ENCODE measurements around the gene ZNF606.
"Not testable (repeated sequence)": the region's sequence is repeated elsewhere in the genome, so short reads cannot be mapped to it uniquely, and the experiment has no call there.

Gene ZNF606

DNA sequence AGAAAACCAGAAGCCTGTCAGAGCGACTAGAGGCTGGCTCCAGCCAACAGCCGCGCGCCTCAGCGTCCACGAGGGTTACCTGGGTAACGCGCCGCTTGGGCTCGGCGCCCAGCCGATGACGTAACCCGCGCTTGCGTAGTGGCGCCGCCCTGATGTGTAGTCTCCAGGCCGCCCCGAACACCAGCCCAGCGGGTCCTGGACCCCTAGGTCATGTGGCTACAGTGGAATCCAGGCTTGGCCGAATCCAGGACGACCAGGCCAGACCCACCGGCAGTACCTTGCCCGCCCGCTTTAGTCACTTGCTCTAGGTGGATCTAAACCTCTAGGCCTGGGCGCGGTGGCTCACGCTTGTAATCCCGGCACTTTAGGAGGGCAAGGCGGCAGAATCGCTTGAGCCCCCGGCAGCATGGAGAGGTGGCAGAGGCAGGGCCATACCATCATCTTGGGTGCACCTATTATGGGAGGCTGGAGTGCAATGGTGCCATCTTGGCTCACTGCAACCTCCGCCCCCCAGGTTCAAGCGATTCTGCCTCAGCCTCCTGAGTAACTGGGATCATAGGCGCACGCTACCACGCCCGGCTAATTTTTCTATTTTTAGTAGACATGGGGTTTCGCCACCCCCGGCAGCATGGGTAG is 7.2 kb upstream of the ZNF606 start:
- peak; percentile 77 for DNase-seq

DNA sequence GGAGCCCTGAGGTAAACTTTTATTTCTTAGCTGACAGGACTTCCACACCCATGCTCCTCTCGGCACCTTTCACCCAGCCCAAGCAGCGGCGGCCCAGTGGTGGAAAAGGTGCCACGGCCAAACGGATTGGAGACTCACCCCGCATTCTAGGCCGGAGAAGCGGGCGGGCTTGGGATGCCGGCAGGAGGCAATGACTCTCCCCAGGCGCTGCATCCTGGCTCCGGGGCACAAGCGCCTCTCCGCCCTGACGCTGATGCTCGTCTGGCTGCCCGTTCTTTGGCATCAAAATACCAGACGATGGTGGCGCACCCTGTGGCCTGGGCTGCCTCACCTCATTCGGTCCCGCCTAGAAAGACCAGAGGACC is 6.7 kb upstream of the ZNF606 start:
- DNase-seq: no peak

DNA sequence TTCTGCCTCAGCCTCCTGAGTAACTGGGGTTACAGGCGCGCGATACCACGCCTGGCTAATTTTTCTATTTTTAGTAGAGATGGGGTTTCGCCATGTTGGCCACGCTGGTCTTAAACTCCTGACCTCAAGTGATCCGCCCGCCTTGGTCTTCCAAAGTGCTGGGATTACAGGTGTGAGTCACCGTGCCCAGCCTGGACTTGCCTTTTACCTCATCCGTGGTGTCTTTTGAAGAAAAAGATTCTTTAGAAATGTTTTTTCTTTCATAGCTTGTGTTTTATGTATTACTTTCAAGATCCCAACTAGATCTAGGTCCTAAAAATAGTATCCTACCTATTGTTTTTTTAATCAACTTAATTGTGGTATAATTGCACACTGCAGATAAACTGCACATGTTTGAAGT is 6.3 kb upstream of the ZNF606 start:
- not testable (repeated sequence) for DNase-seq

DNA sequence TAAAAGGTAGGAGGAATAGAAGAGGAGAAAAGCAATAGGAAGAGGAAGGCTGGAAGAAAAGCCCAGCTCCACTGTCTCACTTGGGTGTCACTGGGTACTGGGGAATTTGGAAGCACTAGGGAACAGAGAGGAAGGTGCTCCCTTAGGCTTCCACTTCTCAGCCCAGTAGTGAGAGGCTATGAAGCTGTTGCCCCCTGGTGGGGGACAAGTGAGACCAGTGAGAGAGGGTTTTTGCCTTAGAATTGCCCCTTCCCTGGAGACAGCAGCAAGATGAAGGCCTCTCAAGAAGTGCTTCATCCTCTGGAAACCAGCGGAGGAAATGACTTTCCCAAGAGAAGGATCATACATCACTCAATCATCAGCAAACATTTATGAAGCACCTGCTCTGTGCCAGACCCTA is 4.7 kb upstream of the ZNF606 start:
- DNase-seq: no peak

DNA sequence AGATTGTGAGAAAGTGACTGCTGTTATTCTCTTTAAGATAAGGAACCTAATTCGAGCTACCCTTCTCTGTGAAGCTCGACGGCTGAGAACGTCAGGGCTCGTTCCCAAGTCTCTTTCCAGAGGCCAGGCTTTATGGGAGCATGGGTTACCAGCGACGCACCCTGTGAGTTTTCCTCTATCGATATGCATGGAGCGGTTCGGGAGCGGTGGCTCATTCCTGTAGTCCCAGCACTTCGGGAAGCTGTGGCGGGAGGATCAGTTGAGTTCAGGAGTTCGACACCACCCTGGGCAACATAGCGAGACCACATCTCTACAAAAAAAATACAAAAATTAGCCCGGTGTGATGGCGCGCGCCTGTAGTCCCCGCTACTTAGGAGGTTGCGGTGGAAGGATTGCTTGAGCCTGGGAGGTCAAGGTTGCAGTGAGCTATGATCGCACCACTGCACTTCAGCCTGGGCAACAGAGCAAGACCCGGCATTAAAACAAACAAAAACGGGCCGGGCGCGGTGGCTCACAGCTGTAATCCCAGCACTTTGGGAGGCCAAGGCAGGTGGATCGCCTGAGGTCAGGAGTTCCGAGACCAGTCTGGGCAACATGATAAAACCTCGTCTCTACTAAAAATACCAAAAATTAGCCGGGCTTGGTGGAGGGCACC is 681 bp upstream of the ZNF606 start:
- no peak for DNase-seq

DNA sequence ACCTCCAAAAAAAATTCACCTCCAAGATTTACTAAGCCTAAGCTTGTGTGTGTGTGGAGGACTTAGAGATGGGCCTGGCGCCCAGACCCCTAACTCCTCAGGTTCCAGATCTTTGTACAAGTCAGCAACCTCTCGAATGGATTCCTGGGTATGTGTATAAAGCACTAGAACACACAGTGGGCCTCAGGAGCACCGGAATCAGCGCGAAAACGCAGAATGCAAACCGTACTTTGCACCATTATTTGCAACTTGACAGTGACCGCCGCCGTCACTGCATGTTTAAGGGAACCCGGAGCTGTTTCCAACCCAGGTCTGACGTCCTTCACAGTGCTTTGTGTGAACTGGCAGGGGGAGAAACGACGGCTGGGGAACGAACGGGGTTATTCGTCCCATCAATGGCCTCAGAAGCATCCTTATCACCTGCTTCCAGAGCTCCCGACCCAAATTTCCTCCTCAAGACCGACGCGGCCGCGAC is 688 bp downstream of the ZNF606 start:
- DNase-seq: no peak

DNA sequence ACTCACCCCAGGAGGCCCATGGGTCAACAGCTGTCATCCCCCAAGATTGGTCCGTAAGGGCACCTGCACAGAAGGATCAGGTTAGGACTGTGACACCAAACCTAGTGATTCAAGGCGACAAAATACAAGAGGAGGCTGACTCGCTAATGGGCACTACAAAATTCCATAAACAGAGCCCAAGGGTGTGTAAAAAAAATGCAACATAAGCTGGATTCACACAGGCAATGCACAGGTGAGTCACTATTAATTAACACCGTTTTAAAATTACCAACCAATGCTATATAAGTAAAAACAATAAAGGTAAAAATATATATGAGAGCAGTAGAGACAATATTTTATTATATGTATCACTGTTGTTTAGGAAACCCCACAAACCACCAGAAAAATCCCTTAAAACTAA is 1.9 kb downstream of the ZNF606 start:
- no peak for DNase-seq

DNA sequence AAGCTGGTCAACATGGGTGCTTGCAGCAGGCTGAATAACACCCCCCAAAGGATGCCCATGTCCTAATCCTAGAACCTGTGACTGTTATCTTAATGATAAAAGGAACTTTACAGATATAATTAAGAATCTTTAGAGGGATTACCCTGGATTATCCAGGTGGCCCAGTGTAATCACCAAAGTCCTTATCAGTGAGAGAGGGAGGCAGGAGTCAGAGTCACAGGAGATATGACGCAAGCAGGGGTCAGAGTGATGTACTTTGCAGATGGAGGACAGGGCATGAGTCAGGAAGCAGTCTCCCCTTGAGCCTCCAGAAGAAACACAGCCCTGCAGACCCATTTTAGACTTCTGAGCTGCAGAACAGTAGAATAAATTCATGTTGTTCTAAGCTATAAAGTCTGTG is 9.8 kb downstream of the ZNF606 start:
- no peak for DNase-seq

DNA sequence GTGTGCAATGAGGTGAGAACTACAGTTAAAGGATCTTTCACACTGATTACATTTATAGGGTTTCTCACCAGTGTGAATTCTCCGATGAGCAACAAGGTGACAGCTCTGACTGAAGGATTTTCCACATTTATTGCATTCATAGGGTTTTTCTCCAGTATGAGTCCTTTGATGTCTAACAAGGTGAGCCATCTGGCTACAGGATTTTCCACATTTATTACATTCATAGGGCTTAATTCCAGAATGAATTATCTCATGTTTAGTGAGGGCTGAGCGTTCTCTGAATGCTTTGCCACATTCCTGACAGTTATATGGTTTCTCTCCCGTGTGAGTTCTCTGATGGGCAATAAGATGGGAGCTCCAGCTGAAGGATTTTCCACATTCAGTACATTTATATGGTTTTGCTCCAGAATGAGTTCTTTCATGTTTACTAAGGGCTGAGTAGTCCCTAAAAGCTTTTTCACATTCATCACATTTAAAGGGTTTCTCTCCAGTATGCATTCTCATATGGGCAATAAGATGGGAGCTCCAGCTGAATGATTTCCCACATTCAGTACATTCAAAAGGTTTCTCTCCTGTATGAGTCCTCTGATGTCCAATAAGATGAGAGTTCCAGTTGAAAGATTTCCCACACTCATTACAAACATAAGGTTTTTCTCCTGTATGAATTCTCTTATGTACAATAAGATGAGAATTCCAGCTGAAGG is 23.9 kb downstream of the ZNF606 start:
- DNase-seq: no peak

DNA sequence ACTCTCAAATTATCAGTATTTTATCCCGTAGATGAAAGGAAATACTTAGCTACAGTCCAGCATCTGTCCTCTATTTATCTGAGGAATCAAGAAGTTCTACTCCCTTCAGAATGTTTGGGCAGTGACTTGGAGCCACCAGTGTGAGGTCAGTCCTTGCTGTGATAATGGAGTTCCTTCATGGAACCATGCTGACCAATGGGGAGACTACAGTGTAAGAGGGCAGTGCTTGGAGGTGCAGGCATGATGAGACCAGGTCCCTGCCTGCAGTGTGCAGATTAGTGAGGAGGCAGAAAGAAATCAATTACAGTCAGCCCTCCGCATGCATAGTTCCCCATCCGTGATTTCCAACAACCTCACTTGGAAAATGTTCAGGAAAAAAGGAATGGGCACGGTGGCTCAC is 28.2 kb downstream of the ZNF606 start, which contains the start of gene C19orf18:
TSS of gene C19orf18 (minus strand) at position 101 of the 400 bp plus-strand sequence. CDS start 102 bp downstream, outside the sequence.
- no peak for DNase-seq

DNA sequence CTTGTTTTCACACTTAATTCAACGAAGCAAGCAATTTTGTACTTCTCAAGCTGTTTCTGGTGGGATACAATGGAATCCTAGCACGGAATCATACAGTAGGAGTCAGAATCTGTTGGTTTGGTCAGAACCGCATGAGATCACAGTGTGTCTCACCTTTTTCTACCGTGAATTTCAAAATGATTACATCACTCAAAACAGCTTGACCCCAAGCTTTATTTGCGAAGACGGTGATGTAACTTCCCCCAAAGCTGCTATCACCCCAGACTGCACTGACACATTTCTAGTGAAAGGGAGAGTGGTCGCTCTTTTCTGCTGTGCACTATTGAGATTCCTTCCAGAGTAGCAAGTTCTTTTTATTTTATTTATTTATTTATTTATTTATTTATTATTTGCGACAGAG is 37.9 kb downstream of the ZNF606 start:
- DNase-seq: no peak

DNA sequence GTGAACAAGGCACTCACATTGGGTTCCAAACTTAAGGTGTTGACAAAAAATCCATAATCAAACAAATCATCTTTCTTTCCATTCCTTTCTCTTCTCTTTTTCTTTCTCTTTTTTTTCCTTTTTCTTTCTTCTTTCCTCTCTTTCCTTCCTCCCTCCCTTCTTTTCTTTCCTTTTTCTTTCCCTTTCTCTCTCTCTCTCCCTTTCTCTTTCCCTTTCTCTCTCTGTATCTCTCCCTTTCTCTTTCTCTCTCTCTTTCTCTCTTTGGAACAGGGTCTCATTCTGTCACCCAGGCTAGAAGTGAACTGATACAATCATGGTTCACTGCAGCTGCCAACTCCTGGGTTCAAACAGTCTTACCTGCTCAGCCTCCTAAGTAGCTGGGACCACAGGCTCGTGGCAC is 40.8 kb downstream of the ZNF606 start:
- no peak for DNase-seq

DNA sequence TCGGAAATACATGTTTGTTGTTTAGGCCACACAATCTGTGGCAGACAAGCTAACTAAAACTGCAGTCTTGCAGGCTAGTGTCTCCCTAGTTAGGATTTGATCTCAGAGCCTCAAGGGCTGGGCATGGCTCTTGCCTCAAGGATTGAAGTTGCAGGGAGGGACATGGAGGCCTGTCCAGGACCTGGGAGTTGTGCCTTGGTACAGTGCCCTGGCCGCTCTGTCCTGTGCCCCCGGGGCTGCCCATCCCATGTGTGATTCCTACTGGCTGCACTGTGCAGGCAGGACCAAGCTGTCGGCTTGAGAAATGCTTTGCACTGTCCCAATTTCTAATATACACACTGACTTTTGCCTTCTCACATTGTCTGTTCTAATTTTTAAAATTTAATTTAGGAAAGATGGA is 47.6 kb downstream of the ZNF606 start:
- no peak for DNase-seq

DNA sequence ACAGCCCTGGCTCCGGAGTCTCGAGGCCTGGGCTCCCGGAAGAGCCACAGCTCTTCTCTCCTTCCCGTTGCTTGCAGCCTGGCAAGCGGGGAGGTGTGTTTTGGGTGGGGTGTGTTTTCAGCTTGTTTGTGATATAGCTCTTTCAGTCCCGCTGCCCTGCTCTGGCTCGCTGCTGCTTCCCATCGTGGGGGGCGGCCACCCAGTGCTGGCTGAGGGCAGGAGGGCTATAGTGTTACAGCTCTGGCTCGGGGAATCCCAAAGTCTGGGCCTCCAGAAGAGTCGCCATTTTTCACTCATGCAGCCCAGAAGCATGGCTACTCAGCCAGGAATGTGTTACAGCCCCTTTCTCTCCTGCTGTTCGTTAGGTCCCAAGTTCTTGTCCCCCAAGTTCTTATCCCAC is 52.9 kb downstream of the ZNF606 start:
- DNase-seq: no peak

DNA sequence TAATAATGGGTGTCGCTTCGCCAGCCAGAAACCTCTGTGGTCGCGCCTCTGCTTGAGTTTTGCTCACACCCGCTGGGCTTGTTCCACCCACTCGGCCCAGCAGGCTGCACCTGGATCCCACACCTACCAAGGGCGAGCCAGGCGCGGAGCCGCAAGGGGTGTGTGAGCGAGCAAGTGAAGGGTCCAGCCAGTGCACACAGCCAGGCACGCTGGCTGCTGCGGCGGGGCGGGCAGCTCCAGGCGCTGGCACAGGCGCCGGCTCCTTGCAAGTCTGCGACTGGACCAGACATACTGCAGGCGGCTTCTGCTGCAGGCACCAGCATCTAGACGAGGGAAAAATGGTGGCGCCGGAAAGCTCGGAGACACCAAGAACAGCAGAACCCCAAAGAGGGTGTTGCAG is 53.3 kb downstream of the ZNF606 start:
- no peak for DNase-seq

DNA sequence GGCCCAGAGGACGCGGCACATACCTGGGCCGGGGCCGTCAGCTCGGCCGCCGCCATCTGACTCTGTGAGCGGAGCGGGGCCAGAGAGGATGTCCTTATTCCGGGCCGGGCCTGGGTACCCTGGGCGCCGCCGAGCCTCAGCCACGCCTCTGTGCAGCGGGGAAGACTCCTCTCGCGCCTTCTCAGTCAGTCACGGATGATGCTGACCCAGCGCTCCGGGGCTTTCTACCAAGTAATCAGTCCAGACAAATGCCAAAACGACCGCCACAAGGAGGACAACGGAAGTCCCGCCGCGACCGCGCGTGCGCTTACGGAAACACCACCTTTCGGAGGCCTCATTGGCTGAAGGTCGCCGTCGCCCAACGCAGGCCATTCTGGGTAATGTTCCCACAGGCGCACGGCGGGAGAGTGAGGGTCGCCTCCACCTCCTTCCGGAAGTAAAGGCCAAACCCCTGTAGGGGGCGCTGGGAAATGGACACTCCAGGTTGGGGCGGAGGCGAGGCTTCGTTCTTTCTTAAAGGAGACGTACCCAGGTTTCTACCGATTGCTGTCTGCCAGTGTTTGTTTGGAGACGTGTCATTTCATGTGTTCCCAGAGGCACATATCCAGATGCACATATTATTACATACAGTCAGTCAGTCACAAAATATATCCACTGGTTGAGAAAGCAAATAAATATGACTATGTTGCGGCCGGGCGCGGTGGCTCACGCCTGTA is 55.0 kb downstream of the ZNF606 start, which contains the start of gene ZNF256:
TSS of gene ZNF256 (minus strand) at position 288 of the 716 bp plus-strand sequence. CDS start at position 56, 232 bp downstream.
- DNase-seq: peak; percentile 91

DNA sequence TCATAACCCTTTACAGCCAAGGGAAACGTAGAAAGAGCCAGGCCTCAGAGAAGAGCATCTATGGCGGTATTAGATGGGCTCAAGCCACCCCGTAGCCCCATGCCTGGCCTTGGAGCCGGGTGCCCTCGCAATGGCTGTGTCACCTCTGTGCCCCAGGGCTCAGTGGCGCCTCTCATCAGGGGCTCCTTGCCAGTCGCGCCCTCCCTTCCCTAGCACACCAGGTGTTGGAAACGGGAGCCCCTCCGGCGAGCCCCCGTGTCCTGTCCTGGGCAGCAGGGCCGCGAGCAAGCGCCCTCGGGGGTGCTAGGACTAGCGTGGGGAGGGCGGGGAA is 55.6 kb downstream of the ZNF606 start:
- no peak for DNase-seq

DNA sequence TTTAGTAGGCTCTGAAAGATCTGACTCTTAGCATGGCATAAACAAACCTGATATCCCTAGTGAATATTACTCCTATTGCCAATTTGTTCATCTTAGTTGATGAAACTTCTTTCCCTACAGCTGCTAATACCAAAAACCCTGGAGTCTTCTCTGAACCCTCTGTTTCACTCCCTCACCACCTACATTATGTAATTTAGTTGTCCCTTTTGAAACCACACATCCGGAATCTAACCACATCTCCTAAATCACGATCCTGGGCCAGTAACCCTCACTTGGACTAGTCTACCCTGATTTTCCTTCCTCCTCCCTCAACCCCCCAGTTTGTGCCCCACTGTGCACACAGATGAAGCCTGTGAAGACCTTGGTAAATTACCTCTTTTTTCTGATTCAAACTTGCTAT is 56.3 kb downstream of the ZNF606 start:
- DNase-seq: no peak

DNA sequence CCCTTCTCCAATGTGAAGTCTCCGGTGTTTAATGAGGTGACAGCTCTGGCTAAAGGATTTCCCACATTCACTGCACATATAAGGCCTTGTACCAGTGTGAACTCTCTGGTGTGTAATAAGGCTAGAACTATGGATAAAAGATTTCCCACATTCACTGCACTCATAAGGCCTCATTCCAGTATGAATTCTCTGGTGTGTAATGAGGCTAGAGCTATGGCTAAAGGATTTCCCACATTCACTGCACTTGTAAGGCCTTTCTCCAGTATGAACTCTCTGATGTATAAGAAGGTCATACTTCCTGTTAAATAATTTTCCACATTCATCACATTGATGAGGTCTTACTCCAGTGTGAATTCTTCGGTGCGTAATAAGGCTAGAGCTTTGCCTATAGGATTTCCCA is 61.0 kb downstream of the ZNF606 start:
- no peak for DNase-seq

DNA sequence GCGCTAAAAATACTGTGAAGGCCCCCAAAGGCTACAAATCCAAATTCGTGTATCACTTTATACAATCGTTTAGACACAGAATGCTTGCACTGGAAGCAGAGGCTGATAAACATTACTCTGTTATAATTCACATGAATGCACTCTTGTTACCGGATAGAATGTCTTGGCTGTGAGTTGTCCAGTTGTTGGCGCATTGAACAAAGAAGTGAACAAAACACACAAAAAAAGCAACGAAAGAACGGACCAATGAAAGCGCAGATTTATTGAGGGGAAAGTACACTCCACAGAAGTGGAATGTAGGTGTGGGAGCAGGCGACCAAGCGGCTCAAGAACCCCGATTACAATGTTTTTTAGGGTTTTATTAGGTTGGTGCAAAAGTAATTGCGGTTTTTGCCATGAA is 66.9 kb downstream of the ZNF606 start:
- DNase-seq: no peak

DNA sequence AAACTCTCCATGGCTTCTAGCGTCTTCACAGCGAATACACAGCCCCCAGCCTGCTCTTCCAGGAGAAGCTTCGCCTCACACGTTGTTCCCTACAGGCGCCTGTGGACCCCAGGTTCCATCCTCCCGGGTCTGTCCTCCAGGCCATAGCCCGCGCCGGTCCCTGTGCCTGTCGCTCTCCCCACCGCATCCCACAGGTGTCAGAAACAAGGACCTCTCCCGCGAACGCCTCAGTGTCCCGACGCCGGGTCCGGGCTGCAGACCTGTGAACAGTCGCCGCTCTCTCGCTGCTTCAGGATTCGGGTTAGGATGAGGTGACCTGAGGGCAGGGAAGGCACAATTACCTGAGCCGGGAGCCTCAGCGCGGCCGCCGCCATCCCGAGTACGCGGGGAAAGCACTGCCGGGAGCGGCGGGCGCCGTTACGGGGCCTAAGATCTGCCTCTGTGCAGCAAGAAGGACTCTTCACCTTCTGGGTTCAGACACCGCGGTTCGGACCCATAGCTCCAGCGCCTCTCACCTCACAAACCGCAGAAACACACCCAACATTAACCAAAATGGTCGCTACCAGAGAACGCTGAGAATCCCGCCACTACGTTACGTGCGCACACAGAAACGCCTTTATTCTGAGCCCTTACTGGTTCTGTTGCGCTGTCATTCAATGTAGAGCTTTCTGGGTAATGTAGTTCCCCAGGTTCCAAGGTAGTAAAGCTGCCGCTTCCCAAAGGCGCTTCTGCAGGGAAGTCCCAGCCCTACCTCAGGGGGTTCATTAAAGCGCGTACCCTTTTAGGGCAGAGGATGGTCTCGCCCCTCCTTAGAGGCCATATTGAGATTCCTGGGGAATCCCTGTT is 67.6 kb downstream of the ZNF606 start, which contains the start of gene ZNF418:
TSS of gene ZNF418 (minus strand) at position 583 of the 846 bp plus-strand sequence. CDS start 1,580 bp downstream, outside the sequence.
- DNase-seq: peak; percentile 65

DNA sequence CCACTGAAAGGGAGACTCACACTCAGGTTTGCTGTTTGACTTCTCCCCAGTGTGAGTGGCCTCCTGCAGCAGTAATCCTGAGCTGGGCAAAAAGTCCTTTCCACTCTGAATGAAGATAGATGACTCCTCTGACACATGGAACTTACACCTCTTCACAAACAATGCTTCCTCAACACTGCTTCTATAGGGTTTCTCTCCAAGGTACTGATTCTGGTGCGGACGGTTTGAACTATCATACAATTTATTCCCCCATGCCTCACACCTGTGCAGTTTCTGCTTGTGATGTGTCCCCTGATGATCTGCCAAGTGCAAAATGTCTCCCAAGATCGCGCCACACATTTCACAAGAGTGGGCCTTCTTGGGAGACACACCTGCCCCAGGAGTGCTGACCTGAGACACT is 75.0 kb downstream of the ZNF606 start:
- DNase-seq: no peak
